ENCODE results near the gene AAK1. TPM values are rescaled to one million over a fixed set of nuclear protein-coding genes. Genes with fewer than 3 reads are reported as not detected.
A peak's percentile ranks its signal among the peaks of the same experiment; 100 is the strongest.
"Not testable (repeated sequence)": the region's sequence is repeated elsewhere in the genome, so short reads cannot be mapped to it uniquely, and the experiment has no call there.

Gene AAK1
- total RNA-seq, 1 experiment from 2014 or later = 30.6 TPM

- Mint-ChIP-seq H3K4me1 (no peaks in the 10 kb centered on the region), H3K36me3 (ENCODE audit: insufficient read depth in 1 of 3, low read depth in 3 of 3) (peaks cover 3 to 5% (median 4%) of the 10 kb centered on the region in 3 experiments; a peak in 5 of 7 replicates), H3K9me3 (peaks cover 0 to 2% of the 10 kb centered on the region in 2 experiments; a peak in 1 of 5 replicates), H3K27me3 (ENCODE audit: low read depth) (no peaks in the 10 kb centered on the region), H3K4me3 (no peak overlapping the region), H3K27ac (peak overlapping the region in 1 of 3 experiments; percentile 84; a peak in 1 of 7 replicates)
- Histone ChIP-seq H3K56ac (ENCODE audit: insufficient read length, low read depth, low read length) (no peak overlapping the region), H3K4ac (ENCODE audit: low read depth, low read length) (no peak overlapping the region), H3K23ac (ENCODE audit: insufficient read length, low read depth, low read length) (no peak overlapping the region), H4K91ac (ENCODE audit: insufficient read length, low read depth, low read length) (no peak overlapping the region), H3K79me1 (ENCODE audit: insufficient read depth, low read depth, low read length, poor library complexity, severe bottlenecking) (peaks cover 2% of the 10 kb centered on the region), H3K79me2 (ENCODE audit: insufficient read depth, low read length) (no peaks in the 10 kb centered on the region; the same call in 1 of the 2 replicates), H4K5ac (ENCODE audit: insufficient read length, low read depth, low read length) (no peak overlapping the region), H2BK15ac (ENCODE audit: low read depth, low read length) (no peak overlapping the region), H2BK5ac (ENCODE audit: insufficient read length, low read length) (no peak overlapping the region), H2AK5ac (ENCODE audit: insufficient read length, low read length) (no peak overlapping the region), H3K9me3 (ENCODE audit: control insufficient read depth, low read depth, low read length) (no peaks in the 10 kb centered on the region), H3K23me2 (ENCODE audit: insufficient read length, low read depth, low read length, poor library complexity, severe bottlenecking) (no peaks in the 10 kb centered on the region), H2BK12ac (ENCODE audit: insufficient read length, low read depth, low read length) (no peak overlapping the region), H2BK120ac (ENCODE audit: low read depth, low read length, poor library complexity, severe bottlenecking) (no peak overlapping the region), H2AFZ (ENCODE audit: low read length) (no peak overlapping the region), H3K4me1 (ENCODE audit: insufficient read depth, low read length) (no peaks in the 10 kb centered on the region; the same call in 1 of the 2 replicates), H3K27me3 (ENCODE audit: insufficient read depth, low read length) (no peaks in the 10 kb centered on the region), H3K4me2 (ENCODE audit: insufficient read depth, insufficient read length, low read length) (no peak overlapping the region), H3K14ac (ENCODE audit: insufficient read depth, low read length) (no peak overlapping the region), H3K27ac (ENCODE audit: insufficient read length, low read depth, low read length) (no peak overlapping the region), H4K8ac (replicated peaks; ENCODE audit: insufficient read length, low read depth, low read length) (no peak overlapping the region), H3K9ac (ENCODE audit: extremely low read depth, insufficient read length, low read length) (no peak overlapping the region), H4K20me1 (ENCODE audit: control insufficient read depth, insufficient read depth, insufficient read length) (no peaks in the 10 kb centered on the region), H3K18ac (ENCODE audit: insufficient read length, low read depth, low read length) (no peak overlapping the region), H3T11ph (ENCODE audit: low read length) (no peak overlapping the region), H2BK20ac (ENCODE audit: low read depth, low read length, poor library complexity, severe bottlenecking) (no peak overlapping the region)
- WGBS (ENCODE audit: extremely low coverage, insufficient read length, low lambda C conversion rate) = no CpG with 5 or more reads among the region's 7 CpGs
- no peak for TF ChIP-seq CTCF (conservative IDR thresholded peaks at IDR 0.05)
- DNase-seq = no peak
Measured at GRCh38 chr2:69623236-69623635, 20.3 kb downstream of the AAK1 start.

- H3K4ac ChIP-seq (ENCODE audit: low read depth, low read length); H3K4me1 Mint-ChIP-seq; H2BK120ac ChIP-seq (ENCODE audit: low read depth, low read length, poor library complexity, severe bottlenecking); H3K9me3 ChIP-seq (ENCODE audit: control insufficient read depth, low read depth, low read length); H3K27ac Mint-ChIP-seq; H3K9me3 Mint-ChIP-seq; H3K79me2 ChIP-seq (ENCODE audit: insufficient read depth, low read length); H4K8ac ChIP-seq (replicated peaks; ENCODE audit: insufficient read length, low read depth, low read length); H3K79me1 ChIP-seq (ENCODE audit: insufficient read depth, low read depth, low read length, poor library complexity, severe bottlenecking); H3K14ac ChIP-seq (ENCODE audit: insufficient read depth, low read length); H3K27ac ChIP-seq (ENCODE audit: insufficient read length, low read depth, low read length); H4K20me1 ChIP-seq (ENCODE audit: control insufficient read depth, insufficient read depth, insufficient read length); H3K18ac ChIP-seq (ENCODE audit: insufficient read length, low read depth, low read length); H3K27me3 Mint-ChIP-seq (ENCODE audit: low read depth); H3K9ac ChIP-seq (ENCODE audit: extremely low read depth, insufficient read length, low read length); H2BK5ac ChIP-seq (ENCODE audit: insufficient read length, low read length); DNase-seq; H3K23me2 ChIP-seq (ENCODE audit: insufficient read length, low read depth, low read length, poor library complexity, severe bottlenecking); H3K4me1 ChIP-seq (ENCODE audit: insufficient read depth, low read length); H3K36me3 Mint-ChIP-seq (ENCODE audit: insufficient read depth in 1 of 3, low read depth in 3 of 3); H2AK5ac ChIP-seq (ENCODE audit: insufficient read length, low read length); H2AFZ ChIP-seq (ENCODE audit: low read length); H3K56ac ChIP-seq (ENCODE audit: insufficient read length, low read depth, low read length); H2BK15ac ChIP-seq (ENCODE audit: low read depth, low read length); H3K4me3 Mint-ChIP-seq; H4K5ac ChIP-seq (ENCODE audit: insufficient read length, low read depth, low read length); H3K4me2 ChIP-seq (ENCODE audit: insufficient read depth, insufficient read length, low read length); H3K23ac ChIP-seq (ENCODE audit: insufficient read length, low read depth, low read length); H2BK12ac ChIP-seq (ENCODE audit: insufficient read length, low read depth, low read length); H3T11ph ChIP-seq (ENCODE audit: low read length); H3K27me3 ChIP-seq (ENCODE audit: insufficient read depth, low read length); H2BK20ac ChIP-seq (ENCODE audit: low read depth, low read length, poor library complexity, severe bottlenecking); H4K91ac ChIP-seq (ENCODE audit: insufficient read length, low read depth, low read length): not testable (repeated sequence)
- no CpG with 5 or more reads among the region's 10 CpGs for WGBS (ENCODE audit: extremely low coverage, insufficient read length, low lambda C conversion rate)
Measured at GRCh38 chr2:69622805-69623204, 20.7 kb downstream of the AAK1 start.
